Measurements from ENCODE around the gene PIEZO2. TPM values are rescaled to one million over a fixed set of nuclear protein-coding genes. Genes with fewer than 3 reads are reported as not detected.
A peak's percentile ranks its signal among the peaks of the same experiment; 100 is the strongest.

The PIEZO2 gene
- total RNA-seq, 1 donor from 2014 or later: 134 TPM

DNA sequence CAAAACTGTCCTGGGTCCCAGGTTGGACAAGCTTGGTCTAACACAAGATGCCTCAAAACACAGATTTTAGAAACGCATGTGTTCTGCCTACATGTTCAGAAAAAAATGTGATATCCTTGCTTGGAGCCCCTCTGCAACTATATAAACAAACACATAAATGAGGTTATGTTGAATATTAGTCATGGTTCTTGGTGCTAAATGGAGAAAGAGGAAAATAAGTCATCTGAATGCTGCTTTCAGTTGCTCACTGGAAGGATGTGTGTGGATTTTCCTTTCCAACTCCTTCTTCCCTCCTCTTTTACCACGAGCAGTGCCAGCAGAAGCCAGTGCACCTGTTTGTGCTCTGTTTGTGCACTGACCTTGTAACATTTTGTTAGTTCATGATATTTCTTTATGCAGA is 85.3 kb downstream of the PIEZO2 start:
- TF ChIP-seq, protein P1, sequence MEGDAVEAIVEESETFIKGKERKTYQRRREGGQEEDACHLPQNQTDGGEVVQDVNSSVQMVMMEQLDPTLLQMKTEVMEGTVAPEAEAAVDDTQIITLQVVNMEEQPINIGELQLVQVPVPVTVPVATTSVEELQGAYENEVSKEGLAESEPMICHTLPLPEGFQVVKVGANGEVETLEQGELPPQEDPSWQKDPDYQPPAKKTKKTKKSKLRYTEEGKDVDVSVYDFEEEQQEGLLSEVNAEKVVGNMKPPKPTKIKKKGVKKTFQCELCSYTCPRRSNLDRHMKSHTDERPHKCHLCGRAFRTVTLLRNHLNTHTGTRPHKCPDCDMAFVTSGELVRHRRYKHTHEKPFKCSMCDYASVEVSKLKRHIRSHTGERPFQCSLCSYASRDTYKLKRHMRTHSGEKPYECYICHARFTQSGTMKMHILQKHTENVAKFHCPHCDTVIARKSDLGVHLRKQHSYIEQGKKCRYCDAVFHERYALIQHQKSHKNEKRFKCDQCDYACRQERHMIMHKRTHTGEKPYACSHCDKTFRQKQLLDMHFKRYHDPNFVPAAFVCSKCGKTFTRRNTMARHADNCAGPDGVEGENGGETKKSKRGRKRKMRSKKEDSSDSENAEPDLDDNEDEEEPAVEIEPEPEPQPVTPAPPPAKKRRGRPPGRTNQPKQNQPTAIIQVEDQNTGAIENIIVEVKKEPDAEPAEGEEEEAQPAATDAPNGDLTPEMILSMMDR (IDR thresholded peaks at IDR 0.05): no peak
- no peaks in the 10 kb centered on the region for H3K27me3 Mint-ChIP-seq (ENCODE audit: unreplicated experiment)
- no peak for DNase-seq (ENCODE audit: extremely low spot score, unreplicated experiment)
- peaks cover 12% of the 10 kb centered on the region for H3K9me3 Mint-ChIP-seq (ENCODE audit: unreplicated experiment)
- no peak overlapping the region for H3K4me3 Mint-ChIP-seq (ENCODE audit: unreplicated experiment)
- peaks cover 9% of the 10 kb centered on the region for H3K4me1 Mint-ChIP-seq (ENCODE audit: unreplicated experiment)
- peaks cover 34% of the 10 kb centered on the region for H3K36me3 Mint-ChIP-seq (ENCODE audit: unreplicated experiment)
- H3K27ac Mint-ChIP-seq (ENCODE audit: unreplicated experiment): no peak overlapping the region

DNA sequence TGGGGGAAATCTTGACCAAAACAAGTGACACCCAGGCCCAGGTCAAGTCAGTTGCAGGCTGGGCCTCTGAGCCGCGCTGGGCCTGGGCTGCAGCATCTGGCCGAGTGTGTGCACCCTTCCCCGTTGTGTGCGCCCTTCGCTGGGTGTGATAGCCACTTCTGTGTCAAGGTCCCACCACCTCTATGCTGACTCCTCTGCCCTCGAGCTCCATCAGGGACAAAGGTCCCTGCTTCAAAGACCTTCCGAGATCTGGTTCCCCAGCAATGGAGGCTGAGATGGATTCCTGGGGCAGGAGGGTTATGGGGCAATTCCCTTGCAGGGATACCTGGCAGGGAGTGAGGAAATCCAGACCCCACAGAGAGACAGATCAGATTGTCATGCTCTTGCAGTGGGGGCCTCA is 93.6 kb downstream of the PIEZO2 start:
- Mint-ChIP-seq H3K27ac (ENCODE audit: unreplicated experiment) (no peak overlapping the region), H3K4me1 (ENCODE audit: unreplicated experiment) (peaks cover 20% of the 10 kb centered on the region), H3K27me3 (ENCODE audit: unreplicated experiment) (no peaks in the 10 kb centered on the region), H3K4me3 (ENCODE audit: unreplicated experiment) (no peak overlapping the region), H3K9me3 (ENCODE audit: unreplicated experiment) (no peaks in the 10 kb centered on the region), H3K36me3 (ENCODE audit: unreplicated experiment) (peaks cover 10% of the 10 kb centered on the region)
- no peak for DNase-seq (ENCODE audit: extremely low spot score, unreplicated experiment)
- TF ChIP-seq, protein P1 (IDR thresholded peaks at IDR 0.05): no peak

DNA sequence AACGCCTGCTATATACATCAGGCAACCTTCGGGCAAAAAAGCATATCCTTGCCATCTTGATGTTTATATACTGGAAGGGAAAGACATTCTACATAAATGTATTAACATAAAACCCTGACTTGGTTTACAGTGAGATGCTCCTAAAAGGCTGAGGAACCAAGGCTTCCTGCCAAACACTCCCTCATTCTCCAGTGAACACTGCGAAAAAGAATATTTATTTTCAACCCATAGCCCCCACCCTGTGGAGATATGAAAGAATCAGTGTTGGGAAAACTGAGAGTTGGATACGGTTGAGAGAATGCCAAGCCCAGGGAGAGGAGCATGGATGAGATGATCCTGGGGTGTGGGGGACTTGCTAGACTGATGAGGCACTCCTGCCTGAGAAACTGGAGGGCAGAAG is 94.9 kb downstream of the PIEZO2 start:
- H3K4me1 Mint-ChIP-seq (ENCODE audit: unreplicated experiment): peaks cover 27% of the 10 kb centered on the region
- no peaks in the 10 kb centered on the region for H3K27me3 Mint-ChIP-seq (ENCODE audit: unreplicated experiment)
- H3K9me3 Mint-ChIP-seq (ENCODE audit: unreplicated experiment): no peaks in the 10 kb centered on the region
- H3K4me3 Mint-ChIP-seq (ENCODE audit: unreplicated experiment): no peak overlapping the region
- TF ChIP-seq, protein P1 (IDR thresholded peaks at IDR 0.05): no peak
- H3K36me3 Mint-ChIP-seq (ENCODE audit: unreplicated experiment): peaks cover 5% of the 10 kb centered on the region
- no peak for DNase-seq (ENCODE audit: extremely low spot score, unreplicated experiment)
- H3K27ac Mint-ChIP-seq (ENCODE audit: unreplicated experiment): peak overlapping the region; percentile 10

DNA sequence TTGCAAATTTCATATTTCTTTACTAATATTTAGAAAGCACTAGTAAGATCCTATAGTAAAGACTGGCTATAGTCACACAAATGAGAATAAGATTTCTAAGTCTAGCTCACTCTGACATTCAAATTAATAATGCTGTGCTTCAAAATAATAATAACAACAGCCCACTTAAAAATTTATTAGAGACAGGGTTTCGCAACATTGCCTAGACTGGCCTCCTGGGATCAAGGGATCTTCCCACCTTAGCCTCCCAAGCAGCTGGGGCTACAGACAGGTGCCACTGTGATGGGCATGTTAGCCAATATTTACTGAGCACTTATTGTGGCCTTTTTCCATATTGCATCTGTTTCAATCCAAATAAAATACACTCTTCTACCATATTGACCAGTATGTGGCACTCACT is 96.1 kb downstream of the PIEZO2 start:
- H3K9me3 Mint-ChIP-seq (ENCODE audit: unreplicated experiment): no peaks in the 10 kb centered on the region
- no peak for DNase-seq (ENCODE audit: extremely low spot score, unreplicated experiment)
- peaks cover 28% of the 10 kb centered on the region for H3K4me1 Mint-ChIP-seq (ENCODE audit: unreplicated experiment)
- H3K36me3 Mint-ChIP-seq (ENCODE audit: unreplicated experiment): peaks cover 2% of the 10 kb centered on the region
- H3K4me3 Mint-ChIP-seq (ENCODE audit: unreplicated experiment): no peak overlapping the region
- H3K27ac Mint-ChIP-seq (ENCODE audit: unreplicated experiment): no peak overlapping the region
- TF ChIP-seq, protein P1 (IDR thresholded peaks at IDR 0.05): no peak
- H3K27me3 Mint-ChIP-seq (ENCODE audit: unreplicated experiment): no peaks in the 10 kb centered on the region

DNA sequence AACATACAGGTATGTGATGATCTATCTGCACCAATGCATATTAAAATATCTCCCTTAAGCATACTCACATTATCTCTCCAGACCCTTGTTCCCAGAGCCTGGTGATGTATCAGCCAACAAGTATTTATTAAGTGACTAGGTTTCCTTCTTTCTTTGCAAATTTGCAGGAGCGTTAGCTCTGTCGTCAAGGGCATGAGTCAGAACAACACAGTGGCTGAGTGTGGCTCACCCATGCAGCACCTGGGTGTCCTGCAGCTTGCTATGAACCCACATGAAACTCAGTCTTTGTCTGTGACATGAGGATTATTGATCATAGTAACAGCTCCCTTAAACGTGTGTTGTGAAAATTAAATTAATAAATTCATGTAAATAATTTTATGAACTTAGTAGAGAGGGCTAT is 96.6 kb downstream of the PIEZO2 start:
- Mint-ChIP-seq H3K4me1 (ENCODE audit: unreplicated experiment) (peaks cover 33% of the 10 kb centered on the region), H3K36me3 (ENCODE audit: unreplicated experiment) (peaks cover 2% of the 10 kb centered on the region), H3K27me3 (ENCODE audit: unreplicated experiment) (no peaks in the 10 kb centered on the region), H3K27ac (ENCODE audit: unreplicated experiment) (no peak overlapping the region), H3K4me3 (ENCODE audit: unreplicated experiment) (no peak overlapping the region), H3K9me3 (ENCODE audit: unreplicated experiment) (no peaks in the 10 kb centered on the region)
- no peak for DNase-seq (ENCODE audit: extremely low spot score, unreplicated experiment)
- TF ChIP-seq, protein P1 (IDR thresholded peaks at IDR 0.05): no peak
